DOHH2 (cell line): ENCODE results near the gene CLIC5.

Experiments used
- H3F3A ChIP-seq: fragments of 200-600 bp; sonication (generic), shearing (Covaris generic); 2 replicates; pipeline ENCODE4 v1.6.0; 2016; ENCODE audit warnings: antibody characterized with exemption, mild to moderate bottlenecking; ENCODE audit not compliant: control insufficient read depth, insufficient read depth
- H3K27ac ChIP-seq: fragments of 200-600 bp; sonication (generic); 2 replicates; pipeline ENCODE4 v1.5.1; 2014; ENCODE audit warnings: low read depth, mild to moderate bottlenecking, low read length, moderate library complexity
- H3K27me3 ChIP-seq: fragments of 200-600 bp; sonication (generic); 2 replicates; pipeline ENCODE4 v1.6.1; 2014; ENCODE audit warnings: mild to moderate bottlenecking, low read length, mixed read lengths; ENCODE audit not compliant: control insufficient read depth
- H3K36me3 ChIP-seq: fragments of 200-600 bp; sonication (generic); 2 replicates; pipeline ENCODE4 v1.6.1; 2014; ENCODE audit warnings: mild to moderate bottlenecking, low read length, moderate library complexity, mixed read lengths; ENCODE audit not compliant: control insufficient read depth
- H3K4me1 ChIP-seq: fragments of 200-600 bp; sonication (generic); 2 replicates; pipeline ENCODE4 v1.6.1; 2014; ENCODE audit warnings: mild to moderate bottlenecking, low read length, mixed read lengths; ENCODE audit not compliant: control insufficient read depth
- H3K4me2 ChIP-seq: fragments of 200-600 bp; sonication (generic); 2 replicates; pipeline ENCODE4 v1.6.0; 2014; ENCODE audit warnings: mild to moderate bottlenecking, low read length, moderate library complexity
- H3K4me3 ChIP-seq: fragments of 200-600 bp; sonication (generic); 2 replicates; pipeline ENCODE4 v1.5.1; 2014; ENCODE audit warnings: mild to moderate bottlenecking, low read length, mixed read lengths
- H3K79me2 ChIP-seq: fragments of 200-600 bp; sonication (generic); 2 replicates; pipeline ENCODE4 v1.6.1; 2014; ENCODE audit warnings: mild to moderate bottlenecking, low read length, mixed read lengths; ENCODE audit not compliant: control insufficient read depth
- H3K9me2 ChIP-seq: fragments of 200-600 bp; sonication (generic); replicated peaks from 2 replicates; pipeline ENCODE4 v1.6.1; 2014; ENCODE audit warnings: mild to moderate bottlenecking, low read length, mixed read lengths; ENCODE audit not compliant: control insufficient read depth
- H3K9me3 ChIP-seq: fragments of 200-600 bp; sonication (generic); 2 replicates; pipeline ENCODE4 v1.6.1; 2014; ENCODE audit warnings: antibody characterized with exemption, low read length, mixed read lengths; ENCODE audit not compliant: control insufficient read depth, insufficient read depth
- H4K20me1 ChIP-seq: fragments of 200-600 bp; sonication (generic); 2 replicates; pipeline ENCODE4 v1.6.0; 2014; ENCODE audit warnings: low read depth, mild to moderate bottlenecking, antibody characterized with exemption, low read length, moderate library complexity; ENCODE audit not compliant: control insufficient read depth, insufficient read depth
- EZH2phosphoT487 ChIP-seq: fragments of 200-600 bp; sonication (generic); IDR thresholded peaks from 2 replicates; pipeline ENCODE4 v1.6.1; 2017; ENCODE audit warnings: borderline replicate concordance, mild to moderate bottlenecking, antibody characterized with exemption, low read length, moderate library complexity, mixed read lengths
- TF ChIP-seq, protein P1 (sequence below): fragments of 200-600 bp; sonication (generic); IDR thresholded peaks from one replicate; pipeline ENCODE4 v1.5.1; 2014; ENCODE audit warnings: antibody characterized with exemption, mild to moderate bottlenecking, low read depth, low read length; ENCODE audit not compliant: poor library complexity, severe bottlenecking

CLIC5 gene

DNA sequence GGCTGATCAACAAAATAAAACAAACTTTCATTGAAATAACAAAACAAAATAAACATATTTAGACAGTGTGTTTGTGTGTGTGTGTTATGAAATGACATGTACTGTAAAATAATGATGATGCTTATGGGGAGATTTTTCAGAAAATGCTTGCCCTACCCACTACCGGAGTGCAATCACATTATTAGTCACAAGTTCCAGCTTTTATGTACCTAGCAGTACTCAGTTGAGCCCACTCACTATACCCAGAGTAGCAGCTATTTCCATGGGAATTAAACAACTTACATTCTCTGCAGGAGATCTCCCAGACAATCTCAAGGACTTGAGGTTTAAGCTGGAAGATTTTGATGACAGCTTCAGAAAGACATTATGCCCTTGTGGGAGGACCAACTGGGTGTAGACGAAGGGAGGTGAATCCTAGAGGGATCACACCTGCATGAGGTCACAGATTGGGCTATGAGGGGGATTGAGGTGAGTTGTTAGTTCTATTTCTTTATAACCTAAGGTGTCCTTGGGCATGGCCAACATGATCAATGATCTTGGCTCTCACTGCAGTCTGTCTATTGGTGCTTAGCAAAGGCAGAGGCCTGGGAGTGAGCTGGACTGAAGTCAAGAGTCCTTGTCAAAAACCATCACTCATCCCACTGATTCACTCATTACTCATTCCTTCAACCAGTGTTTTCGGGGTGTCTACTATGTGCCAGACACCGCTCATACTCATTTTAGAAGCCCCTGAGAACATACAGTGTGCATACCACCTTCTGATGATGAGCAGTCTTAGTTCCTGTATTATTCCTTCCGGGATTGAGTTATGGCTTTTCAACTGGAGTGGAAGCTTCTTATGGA, 6.7 kb upstream of the CLIC5 start:
- no peaks in the 10 kb centered on the region for H3K9me3 ChIP-seq
- no peaks in the 10 kb centered on the region for H3F3A ChIP-seq
- H3K9me2 ChIP-seq: no peaks in the 10 kb centered on the region
- H3K4me2 ChIP-seq: no peak overlapping the region
- no peak overlapping the region for H3K27ac ChIP-seq
- no peaks in the 10 kb centered on the region; the same call in 1 of the 2 replicates for H3K27me3 ChIP-seq
- H3K4me1 ChIP-seq: no peaks in the 10 kb centered on the region
- no peaks in the 10 kb centered on the region for H3K79me2 ChIP-seq
- no peak overlapping the region for H3K4me3 ChIP-seq
- no peaks in the 10 kb centered on the region for H4K20me1 ChIP-seq
- no peaks in the 10 kb centered on the region for H3K36me3 ChIP-seq
- no peak for TF ChIP-seq EZH2phosphoT487
- TF ChIP-seq, protein P1, sequence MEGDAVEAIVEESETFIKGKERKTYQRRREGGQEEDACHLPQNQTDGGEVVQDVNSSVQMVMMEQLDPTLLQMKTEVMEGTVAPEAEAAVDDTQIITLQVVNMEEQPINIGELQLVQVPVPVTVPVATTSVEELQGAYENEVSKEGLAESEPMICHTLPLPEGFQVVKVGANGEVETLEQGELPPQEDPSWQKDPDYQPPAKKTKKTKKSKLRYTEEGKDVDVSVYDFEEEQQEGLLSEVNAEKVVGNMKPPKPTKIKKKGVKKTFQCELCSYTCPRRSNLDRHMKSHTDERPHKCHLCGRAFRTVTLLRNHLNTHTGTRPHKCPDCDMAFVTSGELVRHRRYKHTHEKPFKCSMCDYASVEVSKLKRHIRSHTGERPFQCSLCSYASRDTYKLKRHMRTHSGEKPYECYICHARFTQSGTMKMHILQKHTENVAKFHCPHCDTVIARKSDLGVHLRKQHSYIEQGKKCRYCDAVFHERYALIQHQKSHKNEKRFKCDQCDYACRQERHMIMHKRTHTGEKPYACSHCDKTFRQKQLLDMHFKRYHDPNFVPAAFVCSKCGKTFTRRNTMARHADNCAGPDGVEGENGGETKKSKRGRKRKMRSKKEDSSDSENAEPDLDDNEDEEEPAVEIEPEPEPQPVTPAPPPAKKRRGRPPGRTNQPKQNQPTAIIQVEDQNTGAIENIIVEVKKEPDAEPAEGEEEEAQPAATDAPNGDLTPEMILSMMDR: no peak

DNA sequence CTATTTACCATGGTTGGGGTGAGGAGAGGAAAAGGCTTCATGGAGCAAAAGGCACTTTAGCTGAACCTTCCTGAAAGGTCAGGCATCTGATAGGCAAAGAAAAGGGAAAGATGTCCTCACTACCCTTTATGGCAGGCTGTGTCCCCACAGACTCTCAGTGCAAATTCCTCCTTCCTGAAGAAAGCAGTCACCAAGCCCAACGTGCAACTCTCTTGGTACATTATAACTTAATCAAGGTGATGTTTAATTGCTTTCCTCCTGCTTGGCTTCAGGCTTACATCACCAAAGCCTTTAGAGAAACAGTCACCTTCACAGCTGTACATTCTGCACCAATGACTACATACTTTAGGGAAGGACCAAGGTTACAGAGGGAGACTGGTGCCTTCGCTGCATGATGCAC, 2.1 kb upstream of the CLIC5 start:
- H3K4me3 ChIP-seq: no peak overlapping the region
- no peaks in the 10 kb centered on the region for H3K27me3 ChIP-seq
- H3K9me2 ChIP-seq: no peaks in the 10 kb centered on the region
- no peaks in the 10 kb centered on the region for H3K79me2 ChIP-seq
- no peaks in the 10 kb centered on the region for H3K36me3 ChIP-seq
- peaks cover 5% of the 10 kb centered on the region; the same call in 1 of the 2 replicates for H3K9me3 ChIP-seq
- no peaks in the 10 kb centered on the region for H3K4me1 ChIP-seq
- no peaks in the 10 kb centered on the region for H4K20me1 ChIP-seq
- H3K4me2 ChIP-seq: no peak overlapping the region
- no peak overlapping the region for H3K27ac ChIP-seq
- no peaks in the 10 kb centered on the region for H3F3A ChIP-seq
- TF ChIP-seq, protein P1: no peak
- TF ChIP-seq EZH2phosphoT487: no peak

DNA sequence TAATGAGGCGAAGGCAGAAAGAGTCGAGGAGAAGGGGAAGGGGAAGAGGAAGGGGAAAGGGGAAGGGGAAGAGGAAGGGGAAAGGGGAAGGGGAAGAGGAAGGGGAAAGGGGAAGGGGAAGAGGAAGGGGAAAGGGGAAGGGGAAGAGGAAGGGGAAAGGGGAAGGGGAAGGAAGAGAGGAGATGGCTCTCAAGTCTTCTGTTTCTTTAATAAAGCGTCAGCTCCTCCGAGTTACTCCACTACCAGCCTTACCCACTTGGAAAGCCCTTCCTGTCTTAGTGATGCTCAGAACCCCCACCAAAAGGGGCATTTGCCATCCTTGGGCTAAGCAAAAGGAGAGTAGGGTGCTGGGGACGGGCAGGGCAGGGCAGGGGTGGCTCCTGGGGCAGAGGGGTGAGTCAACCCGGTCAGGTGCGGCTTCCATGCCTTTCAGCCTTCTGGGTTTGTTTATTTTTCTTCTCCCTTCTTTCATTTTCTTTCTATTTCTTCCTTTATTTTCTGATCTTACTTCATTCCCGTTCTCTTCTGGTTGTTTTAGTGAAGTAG, 476 bp upstream of the CLIC5 start:
- H3K4me1 ChIP-seq: no peaks in the 10 kb centered on the region
- peaks cover 5% of the 10 kb centered on the region; the same call in 1 of the 2 replicates for H3K9me3 ChIP-seq
- H3K27ac ChIP-seq: no peak overlapping the region
- H3K4me2 ChIP-seq: no peak overlapping the region
- H4K20me1 ChIP-seq: no peaks in the 10 kb centered on the region
- H3K27me3 ChIP-seq: no peaks in the 10 kb centered on the region
- H3K9me2 ChIP-seq: no peaks in the 10 kb centered on the region
- no peaks in the 10 kb centered on the region for H3K79me2 ChIP-seq
- no peaks in the 10 kb centered on the region for H3K36me3 ChIP-seq
- no peak overlapping the region for H3K4me3 ChIP-seq
- no peaks in the 10 kb centered on the region for H3F3A ChIP-seq
- TF ChIP-seq EZH2phosphoT487: no peak
- TF ChIP-seq, protein P1: no peak
